A549 (cell line): ENCODE data around the gene PMFBP1. TPM values are rescaled to one million over a fixed set of nuclear protein-coding genes. Genes with fewer than 3 reads are reported as not detected.
"Not testable (repeated sequence)": the region's sequence is repeated elsewhere in the genome, so short reads cannot be mapped to it uniquely, and the experiment has no call there.

Experiments used
- ATAC-seq, 2 experiments: fragments of 200-7000 bp in 1 of 2; fragments of >200 bp in 1 of 2; cut with Nextera tagmentation in 1 of 2; cut with Tn5 transposase in 1 of 2; 3 replicates each; pipeline versions ENCODE4 v1.8.0 to v1.9.1; 2018 to 2020; ENCODE audit warnings: mild to moderate bottlenecking in 1 of 2, moderate library complexity in 1 of 2
- CTCF ChIA-PET: fragments of 300-600 bp; sonication (Branson Sonifier 250); formaldehyde crosslinking; extraction: SDS; loops from one replicate; lab custom pipeline; 2021; ENCODE audit warnings: antibody characterized with exemption, inconsistent platforms; lab: Yijun Ruan, JAX
- POLR2A ChIA-PET: fragments of 350-600 bp; formaldehyde crosslinking; extraction: SDS; loops from one replicate; lab custom pipeline; 2021; ENCODE audit warnings: antibody characterized with exemption, inconsistent platforms; lab: Yijun Ruan, JAX
- DNase-seq, 2 experiments: peaks; one replicate each; pipeline versions ENCODE4 v3.0.0 to v3.0.0-alpha.2; 2011 to 2016; ENCODE audit warnings: low read depth in 1 of 2, low spot score in 1 of 2
- FAIRE-seq: peaks from 2 replicates; lab custom pipeline; 2011; peaks lifted over from hg19 to GRCh38; lab: Jason Lieb, UNC
- H3K27ac ChIP-seq, 2 experiments: fragments of >200 bp; sonication (Bioruptor Twin); formaldehyde crosslinking; 3 replicates each; pipeline ENCODE4 v1.5.1; 2016 to 2017
- H3K4me1 ChIP-seq: fragments of >200 bp; sonication (Bioruptor Twin); formaldehyde crosslinking; 3 replicates; pipeline ENCODE4 v1.6.1; 2016
- H3K4me2 ChIP-seq: fragments of >200 bp; sonication (Bioruptor Twin); formaldehyde crosslinking; 3 replicates; pipeline ENCODE4 v1.6.1; 2016
- H3K4me3 ChIP-seq: fragments of >200 bp; sonication (Bioruptor Twin); formaldehyde crosslinking; 3 replicates; pipeline ENCODE4 v1.5.1; 2016
- H3K9me3 ChIP-seq: fragments of >200 bp; sonication (Bioruptor Twin); formaldehyde crosslinking; 3 replicates; pipeline ENCODE4 v1.6.1; 2016
- ATOH8 ChIP-seq: fragments of 250-450 bp; sonication (Bioruptor Pico); IDR thresholded peaks from 2 replicates; pipeline ENCODE4 v1.5.0; 2020; ENCODE audit warnings: low read depth, mild to moderate bottlenecking, moderate library complexity
- BCL3 ChIP-seq: fragments of >200 bp; sonication (Bioruptor Twin); formaldehyde crosslinking; IDR thresholded peaks from 3 replicates; pipeline ENCODE4 v1.6.1; 2016
- BHLHE40 ChIP-seq: IDR thresholded peaks from 2 replicates; pipeline ENCODE4 v1.6.1; 2012; ENCODE audit warnings: low read depth, low read length, inconsistent platforms
- CBX2 ChIP-seq: fragments of 200-600 bp; sonication (generic); IDR thresholded peaks from 2 replicates; pipeline ENCODE4 v1.6.1; 2016; ENCODE audit warnings: low read depth, mild to moderate bottlenecking, borderline replicate concordance
- CBX8 ChIP-seq: fragments of 200-600 bp; sonication (generic); IDR thresholded peaks from 2 replicates; pipeline ENCODE4 v1.6.1; 2016
- CHD2 ChIP-seq: fragments of 150-350 bp; IDR thresholded peaks from 2 replicates; pipeline ENCODE4 v1.6.1; 2014; ENCODE audit warnings: low read length; ENCODE audit not compliant: partially characterized antibody
- E2F6 ChIP-seq: IDR thresholded peaks from 2 replicates; pipeline ENCODE4 v1.6.1; 2012; ENCODE audit warnings: low read depth, borderline replicate concordance
- EHMT2 ChIP-seq: fragments of 200-600 bp; sonication (generic); IDR thresholded peaks from 2 replicates; pipeline ENCODE4 v1.6.1; 2016; ENCODE audit warnings: antibody characterized with exemption, low read depth, mild to moderate bottlenecking, moderate library complexity
- EP300 ChIP-seq, 2 experiments: fragments of >200 bp; sonication (Bioruptor Twin); formaldehyde crosslinking; IDR thresholded peaks; 2 replicates in 1 of 2; 3 replicates in 1 of 2; pipeline ENCODE4 v1.6.1; 2016 to 2017
- ESRRA ChIP-seq: fragments of 150-350 bp; IDR thresholded peaks from 2 replicates; pipeline ENCODE4 v1.6.1; 2014; ENCODE audit warnings: mild to moderate bottlenecking, low read length, borderline replicate concordance
- FOSB ChIP-seq: fragments of 250-450 bp; sonication (Bioruptor Pico); IDR thresholded peaks from 2 replicates; pipeline ENCODE4 v1.5.0; 2020; ENCODE audit warnings: mild to moderate bottlenecking, moderate library complexity
- GATA3 ChIP-seq: IDR thresholded peaks from 2 replicates; pipeline ENCODE4 v1.6.1; 2012; ENCODE audit warnings: borderline replicate concordance
- HMGXB4 ChIP-seq: fragments of 250-450 bp; sonication (Bioruptor Pico); IDR thresholded peaks from 2 replicates; pipeline ENCODE4 v1.5.0; 2021; ENCODE audit warnings: mild to moderate bottlenecking, moderate library complexity, borderline replicate concordance
- HOXA7 ChIP-seq: fragments of 250-450 bp; sonication (Bioruptor Pico); IDR thresholded peaks from 2 replicates; pipeline ENCODE4 v1.5.0; 2020; ENCODE audit warnings: mild to moderate bottlenecking, moderate library complexity
- KDM1A ChIP-seq: fragments of 200-600 bp; sonication (generic); IDR thresholded peaks from 2 replicates; pipeline ENCODE4 v1.6.1; 2016; ENCODE audit warnings: low read depth, mild to moderate bottlenecking
- MYC ChIP-seq: IDR thresholded peaks from 2 replicates; pipeline ENCODE4 v1.6.1; 2012; ENCODE audit warnings: mild to moderate bottlenecking, inconsistent platforms, low read length, improper control_type of control experiment, borderline replicate concordance
- NPAS2 ChIP-seq: fragments of 250-450 bp; sonication (Bioruptor Pico); IDR thresholded peaks from 2 replicates; pipeline ENCODE4 v1.8.0; 2022; ENCODE audit warnings: mild to moderate bottlenecking, moderate library complexity, borderline replicate concordance
- POLR2AphosphoS2 ChIP-seq: conservative IDR thresholded peaks from 2 replicates; pipeline ENCODE4 v1.6.1; 2012; ENCODE audit warnings: low read length, improper control_type of control experiment, inconsistent platforms
- RARB ChIP-seq: fragments of 250-450 bp; sonication (Bioruptor Pico); IDR thresholded peaks from 2 replicates; pipeline ENCODE4 v1.8.0; 2021; ENCODE audit warnings: mild to moderate bottlenecking, moderate library complexity
- RNF2 ChIP-seq: fragments of 200-600 bp; sonication (generic); IDR thresholded peaks from 2 replicates; pipeline ENCODE4 v1.6.1; 2016; ENCODE audit warnings: low read depth, mild to moderate bottlenecking, antibody characterized with exemption, moderate library complexity, borderline replicate concordance
- WGBS: methylation state at CpG from one replicate; pipeline ENCODE4 v1.1.6; 2017; ENCODE audit errors: missing lambda C conversion rate; 5-methylcytosine and 5-hydroxymethylcytosine counted together
- polyA plus RNA-seq, 4 experiments: library from polyadenylated mRNA; depleted of rRNA in 3 of 4; stranded (reverse); fragments of >200 nt; fragmentation: RNase III in 1 of 4; extraction: RNeasy Plus Mini Kit Qiagen cat#74134 plus additional on column Dnase treatment in 1 of 4; gene quantifications; 2 replicates in 3 of 4; 3 replicates in 1 of 4; pipeline ENCODE4 v1.2.3, GENCODE V29; 2011 to 2017

PMFBP1 gene
- polyA plus RNA-seq, 2 of the 4 experiments (the other 2 are of a cell fraction): 0.05 to 0.22 TPM

- ATAC-seq: no peak
- no peak for FAIRE-seq
- no peak for DNase-seq
- Histone ChIP-seq H3K4me1 (peaks cover 7% of the 10 kb centered on the region; the same call in 1 of the 3 replicates), H3K27ac (no peak overlapping the region), H3K4me3 (no peak overlapping the region)
- CTCF ChIA-PET: interaction anchor here (0.8 to 4.5 kb wide), 4 partner anchors 8 to 19 kb away, joined by 3 to 21 read pairs (median 4); no protein-coding TSS in a partner anchor
- TF ChIP-seq EHMT2 (no peak), BHLHE40 (no peak), E2F6 (no peak), HMGXB4 (CRISPR knock-in tag) (no peak), MYC (no peak), ESRRA (no peak), CHD2 (no peak), CBX8 (no peak), GATA3 (no peak), RARB (no peak), KDM1A (no peak), CBX2 (no peak), ATOH8 (no peak), POLR2AphosphoS2 (no peak), BCL3 (no peak), EP300 (IDR thresholded peaks at IDR 0.05) (no peak), FOSB (no peak), RNF2 (no peak), HOXA7 (CRISPR knock-in tag) (no peak), NPAS2 (CRISPR knock-in tag) (no peak)
- TF ChIP-seq, all 56 proteins: peak for 0
- POLR2A ChIA-PET: no interaction called here
- Histone ChIP-seq H3K9me3 (peaks cover 11% of the 10 kb centered on the region; the same call in 2 of the 3 replicates), H3K4me2 (no peak overlapping the region)
- WGBS: 44% methylated on average over 3 of the region's 3 CpGs
Measured at GRCh38 chr16:72083778-72084404, 88.1 kb downstream of the PMFBP1 start.

- DNase-seq, POLR2A ChIA-PET, H3K4me2 ChIP-seq, H3K27ac ChIP-seq, ATAC-seq, H3K4me1 ChIP-seq, H3K9me3 ChIP-seq, FAIRE-seq, H3K4me3 ChIP-seq: not testable (repeated sequence)
- 90% methylated on average over 3 of the region's 5 CpGs for WGBS
- CTCF ChIA-PET: interaction anchor here (0.9 to 2.8 kb wide), 3 partner anchors 10 to 23 kb away, joined by 3 to 12 read pairs (median 4); partner anchors contain the start of gene TXNL4B
Measured at GRCh38 chr16:72076991-72077706, 94.8 kb downstream of the PMFBP1 start.

GRCh38 chr16:72075067-72075466 lies 96.9 kb downstream of the PMFBP1 start:
- CTCF ChIA-PET: interaction anchor here (0.6 to 1.1 kb wide), 2 partner anchors 8 to 1830 kb away, joined by 3 to 6 read pairs; no protein-coding TSS in a partner anchor
- WGBS: 63% methylated on average over 3 of the region's 6 CpGs

More at GRCh38 chr16:72075067-72075466, 96.9 kb downstream of the PMFBP1 start:
- H3K9me3 ChIP-seq, H3K4me1 ChIP-seq, FAIRE-seq, H3K4me2 ChIP-seq, H3K4me3 ChIP-seq, H3K27ac ChIP-seq, ATAC-seq, DNase-seq, POLR2A ChIA-PET: not testable (repeated sequence)
